Epithelial cell of prostate (primary cell): ENCODE results near the gene FAM83D.
A peak's percentile ranks its signal among the peaks of the same experiment; 100 is the strongest.

Source experiments
- DNase-seq: peaks from one replicate; pipeline ENCODE4 v3.0.0-alpha.2; 2011; ENCODE audit warnings: low read depth, low spot score
- H3K27ac ChIP-seq: fragments of 450-650 bp; 2 replicates; pipeline ENCODE4 v1.5.1; 2017; ENCODE audit warnings: mild to moderate bottlenecking

FAM83D gene

DNA sequence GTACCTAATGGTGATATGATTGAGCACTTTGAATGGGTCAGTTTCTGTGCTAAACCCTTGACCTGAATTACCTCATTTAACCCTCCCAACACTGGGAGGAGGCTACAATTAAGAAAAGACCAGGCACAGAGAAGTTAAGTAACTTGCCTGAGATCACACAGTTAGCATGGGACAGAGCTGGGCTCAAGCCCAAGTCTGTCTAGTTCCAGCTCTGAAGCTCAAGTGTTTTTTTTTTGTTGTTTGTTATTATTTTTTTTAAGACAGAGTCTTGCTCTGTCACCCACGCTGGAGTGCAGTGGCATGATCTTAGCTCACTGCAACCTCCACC, 4.0 kb downstream of the FAM83D start:
- H3K27ac ChIP-seq: no peak overlapping the region
- DNase-seq: no peak

DNA sequence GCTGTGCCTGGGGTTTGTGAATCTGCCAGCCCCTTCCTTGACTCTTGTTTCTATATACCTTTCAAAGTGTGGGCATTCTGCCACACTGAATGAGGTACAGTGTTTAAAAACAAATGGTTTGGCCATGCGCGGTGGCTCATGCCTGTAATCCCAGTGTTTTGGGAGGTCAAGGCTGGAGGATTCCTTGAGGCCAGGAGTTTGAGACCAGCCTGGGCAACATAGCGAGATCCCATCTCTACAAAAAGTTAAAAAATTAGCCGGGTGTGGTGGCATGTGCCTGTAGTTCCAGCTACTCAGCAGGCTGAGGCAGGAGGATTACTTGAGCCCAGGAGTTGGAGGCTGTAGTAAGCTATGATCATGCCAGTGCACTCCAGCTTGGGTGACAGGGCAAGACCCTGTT, 5.8 kb downstream of the FAM83D start:
- H3K27ac ChIP-seq: peak overlapping the region; percentile 52

DNA sequence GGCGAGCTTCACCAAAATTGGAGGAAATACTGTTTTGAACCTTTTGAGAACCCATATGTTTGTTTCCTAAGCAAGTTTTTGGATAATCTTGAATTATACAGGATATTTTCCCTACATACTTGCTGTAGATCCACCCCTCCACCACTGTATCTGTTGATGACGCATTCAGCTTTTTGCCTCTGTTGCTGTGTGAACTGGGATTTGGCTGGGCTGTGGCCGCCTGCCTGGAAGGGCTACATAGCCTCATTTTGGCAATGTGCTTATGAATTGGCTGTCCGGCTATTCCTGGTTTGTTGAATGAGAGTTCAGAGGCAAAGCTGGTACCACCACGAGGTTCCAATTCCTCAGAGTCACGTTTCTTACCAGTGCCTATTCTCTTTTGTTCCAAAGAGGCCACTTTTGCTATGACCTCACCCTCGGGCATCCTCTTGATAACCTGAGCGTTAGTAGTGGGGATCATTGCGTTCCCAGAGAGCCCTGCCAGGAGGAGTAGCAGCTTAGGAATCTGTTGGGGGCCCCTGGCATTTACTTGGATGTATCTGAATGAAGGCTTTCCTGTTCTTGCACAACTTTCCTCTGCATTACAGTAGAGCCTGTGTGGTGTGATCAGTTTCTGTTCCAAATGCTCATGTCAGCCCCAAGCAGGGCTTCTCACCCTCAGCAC, 6.4 kb downstream of the FAM83D start:
- peak overlapping the region; percentile 52 for H3K27ac ChIP-seq
- no peak for DNase-seq

More for the DNA sequence above, 5.8 kb downstream of the FAM83D start:
- no peak for DNase-seq

DNA sequence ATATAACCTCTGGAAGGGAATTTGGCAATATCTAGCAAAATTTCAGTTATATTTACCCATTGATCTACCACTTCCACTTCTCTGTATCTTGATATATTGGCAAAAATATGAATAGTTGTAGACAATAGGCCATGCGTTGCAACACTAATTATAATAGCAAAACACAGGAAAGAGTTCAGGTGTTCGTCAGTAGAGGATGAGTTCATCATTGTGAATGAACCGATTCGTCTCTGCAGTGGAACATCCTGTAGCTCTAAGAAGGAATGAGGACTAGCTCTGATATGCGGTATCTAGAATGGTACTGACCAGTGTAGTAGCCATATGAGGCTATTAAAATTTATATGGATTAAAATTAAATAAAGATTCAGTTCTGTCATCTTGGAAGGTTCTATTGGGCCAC, 8.3 kb downstream of the FAM83D start:
- H3K27ac ChIP-seq: peak overlapping the region; percentile 26
- no peak for DNase-seq

DNA sequence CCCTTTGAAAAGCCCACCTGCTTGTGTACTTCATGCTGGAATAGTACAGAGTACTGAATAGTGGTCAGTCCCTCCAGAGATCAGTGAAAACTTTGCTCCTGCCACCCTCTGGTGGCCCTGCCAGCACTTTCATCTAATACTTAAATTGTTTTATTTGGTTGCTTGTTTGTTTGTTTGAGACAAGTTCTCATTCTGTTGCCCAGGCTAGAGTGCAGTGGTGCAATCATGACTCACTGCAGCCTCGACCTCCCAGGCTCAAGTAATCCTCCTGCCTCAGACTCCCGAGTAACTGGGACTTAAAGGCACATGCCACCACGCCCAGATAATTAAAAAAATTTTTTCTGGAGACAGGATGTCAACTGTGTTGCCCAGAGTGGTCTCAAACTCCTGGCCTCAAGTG, 9.1 kb downstream of the FAM83D start:
- H3K27ac ChIP-seq: peak overlapping the region; percentile 26
- DNase-seq: no peak

DNA sequence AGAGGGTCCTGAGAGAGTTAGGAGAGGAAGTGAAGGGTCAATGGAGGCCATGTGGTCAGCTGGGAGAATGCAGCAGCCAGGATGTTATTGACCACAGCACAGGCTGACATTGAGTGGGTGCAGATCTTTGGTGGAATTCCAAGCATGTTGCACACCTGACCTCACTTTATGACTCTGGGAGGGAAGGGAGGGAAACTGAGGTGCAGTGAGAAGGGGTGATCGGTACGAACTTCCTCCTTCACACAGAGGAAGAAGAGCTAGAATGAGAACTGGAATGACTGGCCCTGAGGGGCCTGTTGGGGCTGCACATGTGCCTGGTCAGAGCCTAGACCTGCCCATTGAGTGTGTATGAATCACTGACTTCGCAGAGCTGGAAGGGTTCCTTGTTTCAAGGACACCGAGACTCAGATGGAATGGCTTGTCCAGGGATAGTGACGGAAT, 9.8 kb downstream of the FAM83D start:
- DNase-seq: peak; percentile 22

DNA sequence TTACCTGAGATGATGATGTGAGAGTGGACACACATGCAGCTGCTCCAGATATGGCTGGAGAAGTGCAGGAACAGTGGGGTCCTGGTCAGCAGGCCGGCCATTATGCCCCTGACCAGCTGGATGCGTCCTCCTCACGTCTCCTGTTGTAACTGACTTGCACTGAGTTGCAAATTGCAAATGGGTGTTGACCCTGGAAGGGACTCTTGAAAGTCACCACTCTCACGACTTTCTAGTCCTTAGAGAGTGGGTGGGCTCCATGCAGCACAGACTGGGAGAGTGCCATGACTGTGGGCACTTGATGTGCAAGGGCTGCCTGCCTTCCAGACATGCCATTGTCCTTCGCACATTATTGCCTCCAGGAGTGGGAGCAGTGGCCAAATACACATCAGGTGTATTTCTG, 10.8 kb downstream of the FAM83D start:
- no peak for DNase-seq
- H3K27ac ChIP-seq: no peak overlapping the region

More for the DNA sequence above, 9.8 kb downstream of the FAM83D start:
- peak overlapping the region; percentile 26 for H3K27ac ChIP-seq

DNA sequence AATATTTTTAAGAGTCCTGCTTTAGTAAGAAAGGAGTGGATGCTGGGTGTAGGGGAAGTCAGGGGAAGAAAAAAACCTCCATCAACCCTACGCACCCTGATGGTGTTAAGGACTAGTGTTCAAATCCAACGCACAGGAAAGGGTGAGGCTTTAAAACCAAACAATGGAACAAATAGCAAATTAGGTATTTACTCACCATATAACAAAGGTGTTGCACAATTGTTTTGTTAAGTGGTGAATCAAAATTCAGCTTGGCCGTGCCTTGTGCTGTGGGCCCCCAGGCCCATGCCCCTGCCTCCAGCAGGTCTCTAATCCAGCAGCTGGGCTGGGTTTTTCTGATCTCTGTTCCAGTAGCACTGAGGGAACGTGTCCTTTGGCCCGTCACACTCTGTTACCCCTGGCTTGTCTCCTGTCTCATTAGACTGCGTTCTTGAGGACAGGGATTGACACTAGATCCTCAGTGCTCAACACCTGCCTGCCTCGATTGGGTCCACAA, 11.8 kb downstream of the FAM83D start:
- no peak for DNase-seq
- no peak overlapping the region for H3K27ac ChIP-seq

DNA sequence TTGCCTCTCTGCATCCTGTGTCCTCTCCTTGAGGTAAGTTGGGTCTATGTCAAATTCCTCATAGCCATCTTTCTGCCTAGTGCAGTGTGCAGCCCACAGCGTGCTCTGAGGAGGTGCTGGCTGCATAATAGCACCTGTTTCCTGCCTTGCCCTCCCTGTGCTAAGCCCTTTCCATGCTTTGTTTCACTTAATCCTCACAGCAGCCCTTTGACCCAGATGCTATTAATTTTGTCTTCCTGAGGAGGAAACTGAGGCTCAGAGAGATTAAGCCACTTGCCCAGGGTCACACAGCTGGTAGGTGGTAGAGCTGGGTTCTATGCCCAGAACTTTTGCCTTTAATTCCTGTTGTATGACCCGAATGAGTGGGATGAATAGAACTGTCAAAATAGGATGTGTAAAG, 13.5 kb downstream of the FAM83D start:
- H3K27ac ChIP-seq: no peak overlapping the region
- DNase-seq: no peak

DNA sequence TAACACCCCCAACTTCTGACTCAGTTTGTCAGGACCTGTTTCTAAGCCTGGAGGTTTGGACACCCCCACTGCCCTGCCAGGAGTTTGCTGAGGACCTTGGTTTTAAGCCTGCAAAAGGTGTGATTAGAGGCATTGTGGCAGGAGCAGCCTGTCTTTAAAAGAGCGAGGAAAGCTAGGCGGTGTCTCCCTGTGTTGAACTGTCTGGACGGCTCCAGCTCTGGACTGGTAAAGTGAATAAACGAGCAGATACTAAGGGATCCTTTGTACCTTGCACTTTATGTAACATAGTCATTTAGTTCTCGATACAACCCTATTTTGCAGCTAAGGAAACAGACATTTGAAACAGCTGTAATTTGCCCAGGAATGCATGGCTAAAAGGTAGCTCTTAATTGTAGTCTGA, 14.4 kb downstream of the FAM83D start:
- no peak overlapping the region for H3K27ac ChIP-seq
- DNase-seq: no peak

DNA sequence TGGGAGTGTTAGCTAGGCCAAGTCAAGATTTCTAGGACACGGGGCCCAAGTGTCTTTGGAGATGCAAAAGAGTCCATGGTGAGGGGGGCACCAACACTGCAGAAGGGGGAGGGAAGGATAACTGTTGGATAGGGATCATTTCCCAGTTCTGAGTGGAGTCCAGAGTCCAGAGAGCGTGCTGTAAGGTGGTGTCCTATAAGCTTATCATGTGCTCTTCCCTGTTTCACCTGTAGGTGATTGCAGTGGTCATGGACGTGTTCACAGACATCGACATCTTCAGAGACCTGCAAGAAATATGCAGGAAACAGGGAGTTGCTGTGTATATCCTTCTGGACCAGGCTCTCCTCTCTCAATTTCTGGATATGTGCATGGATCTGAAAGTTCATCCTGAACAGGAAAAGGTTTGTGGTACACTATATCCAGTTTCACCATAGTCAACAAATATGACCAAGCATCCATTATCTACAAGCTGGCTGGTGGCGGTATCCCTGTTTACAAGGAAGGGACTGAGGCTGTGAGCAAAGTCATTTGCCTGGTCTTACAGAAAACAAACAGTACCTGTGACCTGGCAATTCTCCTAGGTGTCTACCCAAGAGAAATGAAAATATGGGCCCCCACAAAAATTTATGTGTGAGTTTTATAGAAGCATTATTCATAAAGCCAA, 15.6 kb downstream of the FAM83D start:
- DNase-seq: no peak
- H3K27ac ChIP-seq: no peak overlapping the region

DNA sequence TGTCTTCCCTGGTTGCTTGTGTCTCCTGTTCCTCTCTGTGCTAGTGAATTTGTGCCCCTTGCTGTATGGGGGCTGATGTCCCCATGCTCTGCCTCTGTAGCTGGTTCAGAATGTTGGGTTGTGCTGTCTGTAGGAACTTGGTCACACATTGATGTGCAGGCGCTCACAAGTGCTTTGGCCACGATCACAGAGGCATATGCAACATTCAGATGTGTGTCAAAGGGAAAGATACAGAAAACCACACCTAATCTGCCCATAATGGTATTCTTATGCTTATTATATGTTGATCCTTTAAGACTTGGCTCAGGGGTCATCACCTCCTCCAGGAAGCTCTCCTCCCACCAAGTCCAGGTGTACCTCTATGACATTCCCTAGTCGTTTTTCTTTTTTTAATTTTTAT, 18.8 kb downstream of the FAM83D start:
- no peak overlapping the region for H3K27ac ChIP-seq
- DNase-seq: no peak

DNA sequence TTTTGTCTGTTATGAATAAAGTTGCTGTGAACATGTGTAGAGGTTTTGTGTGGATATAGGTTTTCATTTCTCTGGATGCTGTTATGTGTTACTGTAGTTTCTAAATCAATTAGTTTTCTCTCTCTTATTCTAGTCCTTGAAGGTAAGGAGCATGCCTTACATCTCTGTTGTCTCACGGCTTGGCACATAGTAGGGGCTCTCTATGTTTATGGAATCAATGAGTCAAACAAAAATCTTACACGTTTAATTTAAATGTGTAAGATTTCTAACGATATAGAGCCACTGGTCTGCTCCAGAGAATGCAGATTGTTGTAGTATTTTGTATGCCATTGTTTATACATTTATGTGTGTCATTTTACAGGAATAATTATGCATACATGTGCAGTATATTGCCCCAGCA, 20.6 kb downstream of the FAM83D start:
- no peak for DNase-seq
- H3K27ac ChIP-seq: no peak overlapping the region

DNA sequence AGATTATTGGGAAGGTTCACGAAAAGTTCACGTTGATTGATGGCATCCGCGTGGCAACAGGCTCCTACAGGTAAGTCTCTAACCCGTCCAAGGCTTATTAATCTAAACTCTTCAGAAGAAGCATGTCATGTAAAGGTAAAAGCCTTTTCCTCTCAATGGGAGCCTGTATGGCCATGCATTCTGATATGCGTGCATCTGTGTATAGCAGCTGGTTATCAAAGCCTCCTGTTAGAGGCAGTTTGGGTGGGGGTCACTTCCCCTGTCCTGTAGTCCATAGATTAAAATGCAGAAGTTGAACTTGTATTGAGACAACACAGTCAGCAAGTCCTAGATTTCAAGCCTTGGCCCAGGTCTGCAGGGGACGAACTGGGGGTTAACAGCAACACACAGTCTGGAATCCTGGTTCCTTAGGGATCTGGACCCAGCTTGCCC, 21.7 kb downstream of the FAM83D start:
- no peak for DNase-seq
- no peak overlapping the region for H3K27ac ChIP-seq

DNA sequence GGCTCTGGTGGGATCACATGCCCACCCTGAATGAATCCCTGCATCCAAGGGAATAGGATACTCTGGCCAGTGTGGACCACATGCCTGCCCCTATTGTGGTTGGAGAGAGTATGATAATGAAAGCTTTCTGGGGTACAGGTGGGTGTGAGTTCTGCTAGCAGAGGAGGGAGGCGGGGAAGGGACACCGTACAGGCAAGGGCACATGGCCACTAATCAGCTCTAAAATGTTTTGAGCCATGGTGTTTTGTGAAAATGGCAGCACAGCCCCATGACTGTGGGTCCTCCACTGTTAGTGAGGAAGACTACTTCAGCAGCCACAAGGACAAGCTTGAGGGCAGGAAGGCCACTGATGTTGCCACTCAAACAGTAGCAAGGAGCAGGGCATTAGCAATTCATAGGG, 24.0 kb downstream of the FAM83D start:
- no peak overlapping the region for H3K27ac ChIP-seq

DNA sequence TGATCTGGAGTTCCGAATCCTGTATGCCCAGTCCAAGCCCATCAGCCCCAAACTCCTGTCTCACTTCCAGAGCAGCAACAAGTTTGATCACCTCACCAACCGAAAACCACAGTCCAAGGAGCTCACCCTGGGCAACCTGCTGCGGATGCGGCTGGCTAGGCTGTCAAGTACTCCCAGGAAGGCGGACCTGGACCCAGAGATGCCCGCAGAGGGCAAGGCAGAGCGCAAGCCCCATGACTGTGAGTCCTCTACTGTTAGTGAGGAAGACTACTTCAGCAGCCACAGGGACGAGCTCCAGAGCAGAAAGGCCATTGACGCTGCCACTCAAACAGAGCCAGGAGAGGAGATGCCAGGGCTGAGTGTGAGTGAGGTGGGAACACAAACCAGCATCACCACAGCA, 25.4 kb downstream of the FAM83D start:
- no peak for DNase-seq
- no peak overlapping the region for H3K27ac ChIP-seq

More for the DNA sequence above, 24.0 kb downstream of the FAM83D start:
- no peak for DNase-seq

DNA sequence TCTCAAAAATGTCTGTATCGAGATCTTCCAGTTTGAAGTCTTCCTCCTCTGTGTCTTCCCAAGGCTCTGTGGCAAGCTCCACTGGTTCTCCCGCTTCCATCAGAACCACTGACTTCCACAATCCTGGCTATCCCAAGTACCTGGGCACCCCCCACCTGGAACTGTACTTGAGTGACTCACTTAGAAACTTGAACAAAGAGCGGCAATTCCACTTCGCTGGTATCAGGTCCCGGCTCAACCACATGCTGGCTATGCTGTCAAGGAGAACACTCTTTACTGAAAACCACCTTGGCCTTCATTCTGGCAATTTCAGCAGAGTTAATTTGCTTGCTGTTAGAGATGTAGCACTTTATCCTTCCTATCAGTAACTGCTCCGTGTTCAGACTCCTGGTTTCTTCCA, 25.9 kb downstream of the FAM83D start:
- DNase-seq: no peak
- H3K27ac ChIP-seq: no peak overlapping the region

DNA sequence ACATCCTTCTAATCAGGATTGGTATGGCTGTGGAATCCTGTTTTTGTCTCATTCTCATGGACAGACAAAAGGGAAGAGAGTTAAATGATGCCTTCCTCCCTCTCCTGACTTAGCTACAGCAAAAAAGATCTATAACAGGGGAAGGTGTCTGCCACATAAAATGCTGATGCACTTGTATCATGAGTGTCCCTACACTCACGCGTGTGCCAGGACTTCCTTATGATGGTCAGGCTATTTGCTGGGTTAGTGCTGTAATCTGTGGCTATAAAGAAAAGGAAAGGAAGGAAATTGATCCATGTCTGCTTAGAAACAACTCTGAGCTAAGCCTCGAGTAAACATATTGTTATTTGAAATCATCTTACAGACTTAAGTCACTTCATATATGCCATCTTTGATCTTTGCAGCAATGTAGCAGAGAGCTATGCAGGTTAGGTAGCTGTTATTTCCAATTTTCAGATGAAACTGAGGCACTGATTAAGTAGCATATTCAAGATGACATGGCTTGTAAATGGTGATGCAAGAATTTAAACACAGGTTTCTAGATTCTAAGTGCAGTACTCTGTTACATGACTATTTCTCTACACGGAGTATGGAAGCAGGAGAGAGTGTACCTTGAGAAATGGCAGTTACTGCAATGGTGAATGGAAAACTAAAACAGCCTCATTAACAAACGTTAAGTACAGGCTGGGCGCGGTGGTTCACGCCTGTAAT, 27.6 kb downstream of the FAM83D start:
- DNase-seq: no peak
- H3K27ac ChIP-seq: no peak overlapping the region

DNA sequence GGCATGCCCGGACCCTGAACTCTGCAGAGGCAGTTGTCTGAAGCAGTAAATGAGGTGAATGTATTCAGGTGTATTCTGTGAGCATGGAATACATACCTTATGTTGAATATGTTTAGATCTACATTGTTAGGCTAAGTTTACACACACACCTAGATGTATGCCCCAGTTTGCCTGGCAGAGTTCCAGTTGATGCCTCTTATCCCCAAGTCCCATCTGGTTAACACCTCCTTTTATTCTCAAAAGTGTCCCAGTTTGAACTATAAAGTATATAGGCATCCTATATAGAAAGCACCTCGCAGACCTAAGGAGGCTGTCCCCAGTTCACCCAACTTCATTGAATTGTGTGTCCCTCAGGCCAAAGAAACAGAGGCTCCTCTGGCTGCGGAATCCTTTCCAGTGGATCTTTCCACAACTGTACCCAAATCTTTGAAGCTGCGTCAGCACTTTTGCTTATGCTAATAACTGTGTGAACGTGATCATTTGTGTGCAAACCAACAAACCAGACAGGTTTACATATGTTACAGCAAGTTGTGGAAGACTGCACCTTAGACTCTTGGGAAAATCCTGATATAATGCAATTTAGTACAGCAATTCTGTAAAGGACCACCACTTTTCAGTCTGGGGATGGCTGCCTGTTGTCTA, 31.1 kb downstream of the FAM83D start:
- no peak overlapping the region for H3K27ac ChIP-seq
- no peak for DNase-seq

DNA sequence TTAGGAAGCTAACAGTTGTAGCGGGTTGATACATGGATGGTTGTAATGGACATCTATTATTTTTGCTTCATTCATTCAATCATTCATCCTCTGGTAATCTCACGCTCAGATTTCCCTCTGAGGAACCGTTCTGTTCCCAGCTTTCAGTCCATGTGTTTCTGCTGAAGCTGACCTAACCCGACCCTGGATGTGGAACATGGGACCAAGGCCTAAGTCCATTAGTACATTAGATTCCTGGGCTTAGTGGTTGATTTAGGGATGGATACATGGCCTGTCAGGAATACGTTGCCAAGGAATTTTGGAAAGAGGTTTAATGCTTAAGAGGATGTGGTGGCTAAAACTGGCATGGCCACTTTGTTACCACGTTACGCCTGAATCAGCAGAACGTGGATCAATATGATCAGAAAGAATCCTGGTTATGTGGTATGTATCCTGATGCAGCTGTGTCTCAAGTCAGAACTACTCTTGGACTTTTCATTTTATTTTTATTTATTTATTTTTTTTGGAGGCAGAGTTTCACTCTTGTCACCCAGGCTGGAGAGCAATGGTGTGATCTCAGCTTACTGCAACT, 31.8 kb downstream of the FAM83D start:
- DNase-seq: no peak
- H3K27ac ChIP-seq: no peak overlapping the region
